GM12872 (cell line): Measurements from ENCODE around the gene MT1E.

Experiments
- TF ChIP-seq, protein P1 (sequence below): IDR thresholded peaks from 3 replicates; pipeline ENCODE4 v1.5.1; 2011; ENCODE audit warnings: low read depth, mild to moderate bottlenecking, low read length, moderate library complexity; ENCODE audit not compliant: insufficient read depth

Gene MT1E

DNA sequence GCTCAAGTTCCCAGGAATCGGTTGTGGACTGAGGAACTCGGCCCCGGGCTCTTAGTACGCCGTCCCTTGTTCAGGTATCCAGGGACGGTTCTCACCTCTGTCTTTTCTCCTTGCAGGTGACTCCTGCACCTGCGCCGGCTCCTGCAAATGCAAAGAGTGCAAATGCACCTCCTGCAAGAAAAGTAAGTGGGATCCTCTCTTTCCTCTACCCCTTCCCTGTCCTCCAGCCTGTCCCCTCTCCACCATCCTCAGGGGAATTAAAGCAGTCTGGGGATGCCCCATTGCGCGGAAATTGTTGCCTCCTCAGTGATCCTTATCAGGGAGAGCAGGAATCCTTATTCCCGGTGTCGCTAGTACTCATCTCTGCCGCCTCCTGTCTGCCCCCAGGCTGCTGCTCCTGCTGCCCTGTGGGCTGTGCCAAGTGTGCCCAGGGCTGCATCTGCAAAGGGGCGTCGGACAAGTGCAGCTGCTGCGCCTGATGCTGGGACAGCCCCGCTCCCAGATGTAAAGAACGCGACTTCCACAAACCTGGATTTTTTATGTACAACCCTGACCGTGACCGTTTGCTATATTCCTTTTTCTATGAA is 16.6 kb upstream of the MT1E start:
- TF ChIP-seq, protein P1, sequence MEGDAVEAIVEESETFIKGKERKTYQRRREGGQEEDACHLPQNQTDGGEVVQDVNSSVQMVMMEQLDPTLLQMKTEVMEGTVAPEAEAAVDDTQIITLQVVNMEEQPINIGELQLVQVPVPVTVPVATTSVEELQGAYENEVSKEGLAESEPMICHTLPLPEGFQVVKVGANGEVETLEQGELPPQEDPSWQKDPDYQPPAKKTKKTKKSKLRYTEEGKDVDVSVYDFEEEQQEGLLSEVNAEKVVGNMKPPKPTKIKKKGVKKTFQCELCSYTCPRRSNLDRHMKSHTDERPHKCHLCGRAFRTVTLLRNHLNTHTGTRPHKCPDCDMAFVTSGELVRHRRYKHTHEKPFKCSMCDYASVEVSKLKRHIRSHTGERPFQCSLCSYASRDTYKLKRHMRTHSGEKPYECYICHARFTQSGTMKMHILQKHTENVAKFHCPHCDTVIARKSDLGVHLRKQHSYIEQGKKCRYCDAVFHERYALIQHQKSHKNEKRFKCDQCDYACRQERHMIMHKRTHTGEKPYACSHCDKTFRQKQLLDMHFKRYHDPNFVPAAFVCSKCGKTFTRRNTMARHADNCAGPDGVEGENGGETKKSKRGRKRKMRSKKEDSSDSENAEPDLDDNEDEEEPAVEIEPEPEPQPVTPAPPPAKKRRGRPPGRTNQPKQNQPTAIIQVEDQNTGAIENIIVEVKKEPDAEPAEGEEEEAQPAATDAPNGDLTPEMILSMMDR = 0 out of 3 replicates have a peak, but pooled peaks have one; percentile 3

DNA sequence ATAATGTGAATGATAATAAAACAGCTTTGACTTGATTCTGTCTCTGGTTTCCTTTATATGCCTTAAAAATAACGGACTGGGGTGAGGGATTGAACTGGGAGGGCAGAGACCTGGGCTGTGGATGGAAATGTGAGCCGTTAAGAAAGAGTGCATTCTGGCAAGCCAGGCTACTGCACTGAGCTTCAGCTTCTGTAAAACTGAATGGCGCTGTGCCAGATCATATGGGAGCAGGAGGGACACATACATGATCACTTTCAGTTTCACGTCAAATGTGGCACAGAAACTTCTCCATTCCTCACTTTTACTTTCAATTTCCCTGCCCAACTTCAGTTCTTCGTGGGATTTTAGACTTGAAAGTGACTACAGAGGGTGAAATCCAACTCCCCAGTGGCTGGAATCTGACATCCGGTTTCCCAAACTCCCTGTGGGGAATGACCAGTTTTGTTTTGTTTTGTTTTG is 16.1 kb upstream of the MT1E start:
- TF ChIP-seq, protein P1 = no peak

DNA sequence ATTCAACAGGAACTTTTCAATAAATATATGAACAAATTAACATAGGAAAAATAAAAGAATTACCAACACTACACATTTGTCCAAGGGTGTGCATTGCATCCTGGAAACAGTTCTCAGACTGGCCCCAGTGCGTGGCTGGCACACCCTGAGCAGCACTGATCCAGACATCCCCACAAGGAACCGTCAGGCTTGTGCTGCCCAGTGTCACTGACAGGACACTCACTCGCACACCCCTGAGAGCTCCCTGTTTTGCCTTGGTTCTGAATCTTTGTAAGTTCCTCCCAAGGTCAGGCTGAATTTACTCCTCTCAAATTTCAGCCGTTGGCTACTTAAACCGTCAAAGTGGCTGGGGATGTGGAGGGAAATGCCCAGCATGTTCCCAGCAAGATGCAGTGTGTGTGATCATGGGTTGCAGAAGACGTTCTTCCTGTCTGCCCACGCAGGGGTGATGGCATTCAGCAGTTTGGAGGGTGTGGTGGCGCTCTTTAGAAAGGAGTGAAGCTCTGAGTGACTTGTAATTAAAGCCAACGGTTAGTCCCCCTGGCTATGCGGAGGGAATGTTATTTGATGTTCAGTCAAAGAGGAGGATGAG is 15.5 kb upstream of the MT1E start:
- TF ChIP-seq, protein P1 = no peak

DNA sequence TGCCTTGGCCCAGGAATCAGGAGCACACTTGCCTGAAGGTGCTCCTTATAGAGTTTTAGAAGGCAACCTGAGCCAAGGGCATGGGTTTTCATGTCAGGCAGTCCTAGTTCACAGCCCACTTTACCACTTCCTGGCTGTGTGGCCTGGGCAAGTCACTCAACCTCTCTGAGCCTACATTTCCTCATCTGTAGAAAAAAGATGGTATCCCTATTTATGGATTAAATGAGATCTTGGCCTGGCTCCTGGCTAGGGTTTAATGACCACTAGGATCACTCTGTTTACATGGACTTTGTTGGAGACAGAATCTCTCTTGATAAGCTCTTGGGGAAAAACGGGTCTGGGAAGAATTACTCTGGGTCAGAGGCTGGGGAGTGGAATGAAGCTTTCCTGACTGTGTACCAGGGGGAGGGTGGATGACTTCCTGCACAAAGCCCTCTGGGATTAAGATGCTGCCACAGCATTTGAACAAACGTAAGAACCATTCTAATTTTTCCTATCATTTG is 14.9 kb upstream of the MT1E start:
- TF ChIP-seq, protein P1 = no peak

DNA sequence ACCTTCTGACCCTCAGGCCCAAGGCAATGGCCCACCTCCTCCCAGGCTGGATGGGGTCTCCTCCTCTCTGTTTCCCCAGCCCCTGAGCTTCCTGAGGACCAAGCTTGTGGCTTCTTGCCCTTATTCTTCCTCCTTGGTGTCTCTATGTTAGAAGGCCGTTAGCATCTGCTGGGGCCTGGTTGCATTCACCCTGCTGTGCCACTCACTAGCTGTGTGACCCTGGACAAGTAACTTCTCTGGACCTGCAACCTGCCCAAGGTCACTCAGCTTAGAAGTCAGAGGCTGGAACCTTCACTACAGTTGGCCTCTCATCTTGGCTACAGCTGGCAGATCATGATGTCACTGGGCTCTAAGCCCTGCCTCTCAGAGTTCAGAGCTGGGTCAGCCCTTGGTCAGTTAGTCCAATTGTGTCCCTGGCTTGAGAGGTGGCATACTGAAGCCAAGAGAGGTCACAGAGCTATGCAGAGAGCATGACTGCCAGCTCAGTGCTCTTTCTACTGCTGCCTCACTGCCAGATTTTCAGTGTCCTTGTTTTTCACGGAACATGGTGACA is 14.2 kb upstream of the MT1E start:
- TF ChIP-seq, protein P1 = no peak

DNA sequence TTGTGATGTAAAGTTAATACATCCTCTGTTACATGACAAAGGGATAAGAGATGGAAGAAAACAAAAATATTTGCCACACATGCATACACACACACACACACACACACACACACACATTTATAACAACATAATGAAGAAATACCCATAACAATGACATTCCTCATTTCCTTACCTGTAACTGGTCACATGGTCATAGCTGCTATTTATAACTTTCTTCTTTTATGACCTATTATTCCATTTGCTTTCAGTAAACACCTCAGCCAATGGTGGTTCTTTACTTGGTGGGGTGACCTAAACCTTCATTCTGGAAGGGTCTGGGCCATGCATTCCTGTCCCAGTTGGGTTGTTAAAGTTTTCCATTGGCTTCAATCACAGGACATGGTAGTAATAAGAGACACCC is 11.9 kb upstream of the MT1E start:
- TF ChIP-seq, protein P1 = no peak

DNA sequence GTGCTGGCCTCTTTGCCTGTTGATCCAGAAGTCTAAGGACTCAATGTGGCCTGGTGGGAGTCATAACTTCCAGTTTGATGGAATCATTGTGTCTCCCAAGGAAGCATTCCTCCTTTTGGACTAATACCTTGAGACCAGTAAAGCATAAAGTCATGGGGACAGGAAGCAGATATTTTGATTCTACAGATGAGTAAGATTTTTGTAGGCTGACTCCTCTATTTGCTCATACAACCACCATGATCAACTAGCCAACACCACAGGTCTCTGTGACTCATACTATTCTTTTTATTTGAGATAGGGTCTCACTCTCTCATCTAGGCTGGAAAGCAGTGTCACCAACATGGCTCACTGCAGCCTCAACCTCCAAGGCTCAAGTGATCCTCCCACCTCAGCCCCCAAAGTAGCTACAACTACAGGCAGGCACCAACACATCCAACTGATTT is 11.0 kb upstream of the MT1E start:
- TF ChIP-seq, protein P1 = no peak
